Mucosa of stomach (tissue), 1 donor: ENCODE data around the gene OPTN.

Source experiments
- H3K27me3 ChIP-seq: one replicate; pipeline ENCODE4 v1.7.0; 2013; ENCODE audit warnings: mild to moderate bottlenecking, low read length; ENCODE audit not compliant: control insufficient read depth, insufficient read depth
- H3K36me3 ChIP-seq: one replicate; pipeline ENCODE4 v1.7.0; 2013; ENCODE audit warnings: low read length; ENCODE audit not compliant: control insufficient read depth, insufficient read depth
- H3K4me1 ChIP-seq: one replicate; pipeline ENCODE4 v1.7.0; 2013; ENCODE audit warnings: mild to moderate bottlenecking, low read length; ENCODE audit not compliant: control insufficient read depth, insufficient read depth
- H3K4me3 ChIP-seq: one replicate; pipeline ENCODE4 v1.7.0; 2013; ENCODE audit warnings: low read length
- H3K9ac ChIP-seq: one replicate; pipeline ENCODE4 v1.7.0; 2013; ENCODE audit warnings: mild to moderate bottlenecking, low read length, moderate library complexity
- H3K9me3 ChIP-seq: one replicate; pipeline ENCODE4 v1.7.0; 2013; ENCODE audit warnings: mild to moderate bottlenecking, low read length, moderate library complexity; ENCODE audit not compliant: control insufficient read depth
- donor health status: Pancreatic carcinoma.

OPTN gene

GRCh38 chr10:13110908-13111307, 10.9 kb downstream of the OPTN start:
- Histone ChIP-seq H3K27me3 (no peaks in the 10 kb centered on the region), H3K36me3 (peaks cover 6% of the 10 kb centered on the region), H3K4me3 (no peak overlapping the region)

DNA sequence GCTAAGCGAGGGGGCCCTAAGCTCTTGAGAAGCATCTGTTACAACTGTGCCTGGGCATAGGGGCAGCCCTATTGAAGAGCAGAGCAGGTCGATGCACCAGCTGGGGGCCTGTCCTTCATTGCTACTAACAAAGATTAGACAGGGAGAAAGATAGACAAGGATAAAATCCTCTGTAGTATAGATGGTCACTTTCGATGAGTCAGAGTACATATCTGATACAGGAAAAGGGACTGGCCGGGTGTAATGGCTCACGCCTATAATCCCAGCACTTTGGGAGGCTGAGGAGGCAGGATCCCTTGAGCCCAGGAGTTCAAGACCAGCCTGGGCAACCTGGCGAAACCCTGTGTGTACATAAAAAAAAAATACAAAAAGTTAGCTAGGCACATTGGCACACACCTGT, 13.6 kb downstream of the OPTN start:
- H3K9ac ChIP-seq = no peak overlapping the region
- H3K9me3 ChIP-seq = no peaks in the 10 kb centered on the region
- H3K36me3 ChIP-seq = peaks cover 9% of the 10 kb centered on the region
- H3K27me3 ChIP-seq = no peaks in the 10 kb centered on the region
- H3K4me1 ChIP-seq = peaks cover 9% of the 10 kb centered on the region
- H3K4me3 ChIP-seq = no peak overlapping the region

More at GRCh38 chr10:13110908-13111307, 10.9 kb downstream of the OPTN start:
- peaks cover 22% of the 10 kb centered on the region for H3K4me1 ChIP-seq
- no peaks in the 10 kb centered on the region for H3K9me3 ChIP-seq
- H3K9ac ChIP-seq = no peak overlapping the region

DNA sequence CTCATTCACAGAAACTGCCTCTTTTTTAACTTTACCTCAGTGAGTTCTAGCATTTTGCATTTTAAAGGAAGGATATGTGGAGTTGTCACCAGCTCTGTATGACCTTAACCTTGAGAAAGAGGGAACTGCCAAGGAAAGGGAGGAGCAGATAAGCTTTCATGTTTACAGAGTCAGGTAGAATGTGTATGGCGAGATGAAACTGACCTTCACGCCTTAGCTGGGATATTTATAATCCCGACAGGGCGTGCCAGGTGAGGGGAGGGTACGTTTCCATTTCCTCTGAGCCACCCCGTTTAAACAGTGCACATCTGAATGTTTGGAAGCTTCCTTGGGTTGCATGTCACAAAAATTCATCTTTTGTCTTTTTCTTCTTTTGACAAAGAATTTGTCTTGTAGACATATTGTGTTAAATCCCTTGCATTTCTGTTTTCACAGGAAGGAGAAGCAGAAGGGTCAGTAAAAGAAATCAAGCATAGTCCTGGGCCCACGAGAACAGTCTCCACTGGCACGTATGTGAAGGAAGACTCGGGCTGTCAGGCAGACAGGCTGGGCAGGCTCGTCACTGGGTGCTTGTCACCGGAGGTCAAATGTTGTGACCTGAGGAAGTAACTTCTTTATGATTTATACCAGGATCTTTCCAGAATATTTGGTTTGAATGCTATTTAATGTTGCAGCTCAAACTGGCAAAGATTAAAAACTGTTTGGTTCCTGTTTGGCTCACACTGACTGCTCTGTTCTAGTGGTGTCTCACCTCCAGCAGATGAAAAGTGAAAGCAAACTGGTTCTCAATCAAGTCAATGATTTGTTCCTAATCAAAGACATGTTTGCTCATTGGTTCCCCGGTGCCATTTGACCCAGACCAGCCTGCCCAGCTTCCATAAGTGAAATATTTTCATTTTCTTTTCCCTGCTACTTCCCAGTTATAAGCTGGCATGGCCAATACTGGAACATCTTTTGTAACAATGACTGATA, 16.2 kb downstream of the OPTN start:
- H3K9me3 ChIP-seq = no peaks in the 10 kb centered on the region
- H3K36me3 ChIP-seq = peaks cover 6% of the 10 kb centered on the region
- no peaks in the 10 kb centered on the region for H3K27me3 ChIP-seq
- no peak overlapping the region for H3K4me3 ChIP-seq
- no peak overlapping the region for H3K9ac ChIP-seq
- H3K4me1 ChIP-seq = no peaks in the 10 kb centered on the region

DNA sequence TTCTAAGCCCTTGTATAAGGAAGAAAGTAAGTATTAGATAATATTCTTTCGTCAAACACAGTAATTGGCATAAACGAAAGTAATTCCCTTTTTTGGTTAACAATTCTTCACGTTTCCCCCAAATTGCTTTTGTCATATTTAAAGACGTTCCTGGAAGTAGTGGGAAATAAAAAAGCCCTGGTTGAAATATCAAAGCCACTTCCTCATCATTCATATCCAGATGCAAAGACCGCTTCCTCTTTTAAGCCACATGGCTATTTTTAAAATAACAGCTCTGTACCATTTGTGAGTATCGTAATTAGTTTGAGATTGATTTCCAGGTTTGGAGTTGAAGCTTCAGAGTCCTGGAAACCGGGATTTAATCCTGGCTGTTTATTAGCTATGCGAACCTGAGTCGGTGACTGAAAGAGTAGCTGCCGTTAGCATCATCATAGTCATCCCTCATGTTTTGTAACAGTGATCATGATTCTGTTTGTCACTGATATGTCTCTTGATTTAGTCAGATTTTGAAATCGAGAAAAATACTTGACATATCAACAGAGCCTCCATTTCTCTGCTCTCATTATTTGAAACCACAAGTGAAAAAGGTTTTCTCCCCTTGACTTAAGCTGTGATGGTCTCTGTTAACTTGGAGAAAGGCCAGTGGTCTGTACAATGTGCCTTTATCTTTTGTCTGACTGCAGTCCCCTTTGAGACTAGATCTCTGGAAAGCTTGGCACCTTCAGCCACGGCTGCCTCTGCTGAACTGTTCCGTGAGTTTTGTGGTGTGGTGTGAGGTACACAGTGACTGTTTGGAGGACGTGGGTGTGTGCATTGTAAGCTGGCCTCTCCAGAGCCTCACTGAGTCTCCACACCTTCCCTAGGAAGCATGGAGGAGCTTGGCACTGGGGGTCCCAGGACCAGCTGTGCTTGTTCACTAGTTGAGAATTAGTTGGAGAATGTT, 18.1 kb downstream of the OPTN start:
- H3K27me3 ChIP-seq = no peaks in the 10 kb centered on the region
- H3K36me3 ChIP-seq = peaks cover 9% of the 10 kb centered on the region
- no peak overlapping the region for H3K9ac ChIP-seq
- H3K4me3 ChIP-seq = no peak overlapping the region
- H3K4me1 ChIP-seq = no peaks in the 10 kb centered on the region
- no peaks in the 10 kb centered on the region for H3K9me3 ChIP-seq

DNA sequence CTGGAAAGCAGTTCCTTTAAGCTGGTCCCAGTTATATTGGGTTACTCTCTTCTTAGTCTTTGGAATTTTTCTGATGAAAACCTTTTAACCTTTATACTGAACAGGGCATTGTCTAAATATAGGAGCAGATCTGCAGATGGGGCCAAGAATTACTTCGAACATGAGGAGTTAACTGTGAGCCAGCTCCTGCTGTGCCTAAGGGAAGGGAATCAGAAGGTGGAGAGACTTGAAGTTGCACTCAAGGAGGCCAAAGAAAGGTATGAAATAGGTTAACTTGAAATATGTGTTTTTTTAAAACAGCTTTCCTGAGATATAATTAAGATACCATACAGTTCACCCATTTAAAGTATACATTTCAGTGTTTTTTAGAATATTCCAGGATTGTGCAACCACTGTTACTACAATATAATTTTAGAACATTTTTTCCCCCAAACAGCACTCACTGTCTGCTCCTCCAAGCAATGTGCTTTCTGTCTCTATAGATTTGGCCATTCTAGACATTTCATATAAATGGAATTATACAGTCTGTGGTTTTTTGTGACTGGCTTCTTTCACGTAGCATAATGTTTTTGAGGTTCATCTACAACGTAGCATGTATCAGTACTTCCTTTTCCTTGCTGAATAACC, 18.9 kb downstream of the OPTN start:
- no peaks in the 10 kb centered on the region for H3K27me3 ChIP-seq
- H3K36me3 ChIP-seq = peaks cover 14% of the 10 kb centered on the region
- H3K4me1 ChIP-seq = no peaks in the 10 kb centered on the region
- H3K4me3 ChIP-seq = no peak overlapping the region
- H3K9me3 ChIP-seq = no peaks in the 10 kb centered on the region
- no peak overlapping the region for H3K9ac ChIP-seq

DNA sequence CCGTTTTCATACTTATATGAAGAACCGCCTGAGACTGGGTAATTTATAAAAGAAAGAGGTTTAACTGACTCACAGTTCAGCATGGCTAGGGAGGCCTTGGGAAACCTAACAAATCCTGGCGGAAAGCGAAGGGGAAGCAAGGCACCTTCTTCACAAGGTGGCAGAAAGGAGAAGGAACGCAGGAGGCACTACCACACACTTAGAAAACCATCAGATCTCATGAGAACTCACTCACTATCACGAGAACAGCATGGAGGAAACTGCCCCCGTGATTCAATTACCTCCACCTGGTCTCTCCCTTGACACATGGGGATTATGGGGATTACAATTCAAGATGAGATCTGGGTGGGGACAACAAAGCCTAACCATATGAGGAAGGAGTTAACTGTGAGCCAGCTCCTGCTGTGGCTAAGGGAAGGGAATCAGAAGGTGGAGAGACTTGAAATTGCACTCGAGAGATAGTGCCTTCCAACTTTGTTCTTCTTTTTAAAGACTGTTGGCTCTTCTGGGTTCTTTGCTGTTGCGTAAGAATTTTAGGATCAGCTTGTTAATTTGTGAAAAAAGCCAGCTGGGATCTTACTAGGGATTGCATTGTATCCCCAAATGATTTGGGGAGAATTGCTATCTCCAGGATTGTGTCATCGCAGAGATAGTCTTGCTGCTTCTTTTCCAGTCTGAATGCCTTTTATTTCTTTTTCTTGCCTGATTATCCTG, 21.0 kb downstream of the OPTN start:
- H3K9ac ChIP-seq = no peak overlapping the region
- no peak overlapping the region for H3K4me3 ChIP-seq
- H3K9me3 ChIP-seq = no peaks in the 10 kb centered on the region
- no peaks in the 10 kb centered on the region for H3K27me3 ChIP-seq
- H3K4me1 ChIP-seq = no peaks in the 10 kb centered on the region
- peaks cover 14% of the 10 kb centered on the region for H3K36me3 ChIP-seq

GRCh38 chr10:13121500-13121854, 21.5 kb downstream of the OPTN start:
- Histone ChIP-seq H3K36me3 (peaks cover 14% of the 10 kb centered on the region), H3K9me3 (no peaks in the 10 kb centered on the region)

DNA sequence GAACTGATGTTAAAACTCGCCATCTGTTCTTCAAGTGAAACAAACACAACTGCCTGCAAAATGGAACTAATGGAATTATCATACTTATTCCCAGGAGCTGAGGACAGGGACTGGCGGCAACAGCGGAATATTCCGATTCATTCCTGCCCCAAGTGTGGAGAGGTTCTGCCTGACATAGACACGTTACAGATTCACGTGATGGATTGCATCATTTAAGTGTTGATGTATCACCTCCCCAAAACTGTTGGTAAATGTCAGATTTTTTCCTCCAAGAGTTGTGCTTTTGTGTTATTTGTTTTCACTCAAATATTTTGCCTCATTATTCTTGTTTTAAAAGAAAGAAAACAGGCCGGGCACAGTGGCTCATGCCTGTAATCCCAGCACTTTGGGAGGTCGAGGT, 36.7 kb downstream of the OPTN start:
- H3K4me1 ChIP-seq = no peaks in the 10 kb centered on the region
- no peaks in the 10 kb centered on the region for H3K36me3 ChIP-seq
- H3K4me3 ChIP-seq = no peak overlapping the region
- H3K9me3 ChIP-seq = no peaks in the 10 kb centered on the region
- H3K27me3 ChIP-seq = no peaks in the 10 kb centered on the region
- no peak overlapping the region for H3K9ac ChIP-seq

More at GRCh38 chr10:13121500-13121854, 21.5 kb downstream of the OPTN start:
- H3K4me3 ChIP-seq = no peak overlapping the region
- H3K27me3 ChIP-seq = no peaks in the 10 kb centered on the region
- H3K9ac ChIP-seq = no peak overlapping the region
- H3K4me1 ChIP-seq = no peaks in the 10 kb centered on the region

- H3K4me3 ChIP-seq = no peak overlapping the region
- H3K27me3 ChIP-seq = no peaks in the 10 kb centered on the region
- no peaks in the 10 kb centered on the region for H3K36me3 ChIP-seq
- no peaks in the 10 kb centered on the region for H3K9me3 ChIP-seq
- no peaks in the 10 kb centered on the region for H3K4me1 ChIP-seq
- H3K9ac ChIP-seq = no peak overlapping the region
These were observed 39.2 kb downstream of the OPTN start for GRCh38 chr10:13139150-13139549.

- Histone ChIP-seq H3K4me3 (no peak overlapping the region), H3K27me3 (no peaks in the 10 kb centered on the region), H3K36me3 (no peaks in the 10 kb centered on the region), H3K4me1 (no peaks in the 10 kb centered on the region), H3K9ac (no peak overlapping the region), H3K9me3 (no peaks in the 10 kb centered on the region)
These were observed 39.7 kb downstream of the OPTN start for GRCh38 chr10:13139676-13140075.

GRCh38 chr10:13140627-13141190, 40.7 kb downstream of the OPTN start:
- H3K4me1 ChIP-seq = no peaks in the 10 kb centered on the region

More at GRCh38 chr10:13140627-13141190, 40.7 kb downstream of the OPTN start:
- no peaks in the 10 kb centered on the region for H3K27me3 ChIP-seq
- no peaks in the 10 kb centered on the region for H3K9me3 ChIP-seq
- no peaks in the 10 kb centered on the region for H3K36me3 ChIP-seq
- no peak overlapping the region for H3K4me3 ChIP-seq
- no peak overlapping the region for H3K9ac ChIP-seq
